GM12801 (cell line): ENCODE results near the gene ENDOV.

Experiments used
- TF ChIP-seq, protein P1 (sequence below): IDR thresholded peaks from one replicate; pipeline ENCODE4 v1.5.1; 2011; ENCODE audit warnings: control low read depth; ENCODE audit not compliant: insufficient read length; ENCODE audit errors: extremely low read depth

Gene ENDOV

DNA sequence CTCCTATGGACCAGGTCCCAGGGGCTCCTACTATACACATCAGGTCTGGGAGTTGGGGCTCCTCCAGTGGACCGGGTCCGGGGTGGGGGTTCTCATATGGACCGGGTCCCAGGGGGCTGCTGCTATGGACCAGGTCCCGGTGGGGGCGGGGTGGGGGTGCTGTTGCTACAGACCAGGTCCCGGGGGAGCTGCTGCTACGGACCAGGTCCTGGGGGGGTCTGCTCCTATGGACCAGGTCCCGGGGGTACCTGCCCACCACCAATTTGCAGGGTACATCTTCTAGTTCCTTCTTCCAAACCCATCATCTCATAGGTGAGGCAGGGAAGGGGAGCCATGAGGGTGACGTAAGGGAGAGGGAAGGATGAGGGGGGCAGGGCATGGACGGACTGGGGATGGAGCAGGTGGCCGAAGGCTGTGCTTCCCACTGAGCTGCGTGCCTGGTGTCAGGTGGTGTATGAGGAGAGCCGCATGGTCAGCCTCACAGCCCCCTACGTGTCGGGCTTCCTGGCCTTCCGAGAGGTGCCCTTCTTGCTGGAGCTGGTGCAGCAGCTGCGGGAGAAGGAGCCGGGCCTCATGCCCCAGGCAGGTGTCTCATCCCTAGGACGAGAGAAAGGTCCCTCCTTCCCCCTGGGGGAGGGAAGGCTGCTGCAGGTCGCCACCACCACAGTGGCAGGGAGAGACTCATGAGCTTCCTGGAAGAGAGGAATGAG lies 6.6 kb downstream of the ENDOV start:
- TF ChIP-seq, protein P1, sequence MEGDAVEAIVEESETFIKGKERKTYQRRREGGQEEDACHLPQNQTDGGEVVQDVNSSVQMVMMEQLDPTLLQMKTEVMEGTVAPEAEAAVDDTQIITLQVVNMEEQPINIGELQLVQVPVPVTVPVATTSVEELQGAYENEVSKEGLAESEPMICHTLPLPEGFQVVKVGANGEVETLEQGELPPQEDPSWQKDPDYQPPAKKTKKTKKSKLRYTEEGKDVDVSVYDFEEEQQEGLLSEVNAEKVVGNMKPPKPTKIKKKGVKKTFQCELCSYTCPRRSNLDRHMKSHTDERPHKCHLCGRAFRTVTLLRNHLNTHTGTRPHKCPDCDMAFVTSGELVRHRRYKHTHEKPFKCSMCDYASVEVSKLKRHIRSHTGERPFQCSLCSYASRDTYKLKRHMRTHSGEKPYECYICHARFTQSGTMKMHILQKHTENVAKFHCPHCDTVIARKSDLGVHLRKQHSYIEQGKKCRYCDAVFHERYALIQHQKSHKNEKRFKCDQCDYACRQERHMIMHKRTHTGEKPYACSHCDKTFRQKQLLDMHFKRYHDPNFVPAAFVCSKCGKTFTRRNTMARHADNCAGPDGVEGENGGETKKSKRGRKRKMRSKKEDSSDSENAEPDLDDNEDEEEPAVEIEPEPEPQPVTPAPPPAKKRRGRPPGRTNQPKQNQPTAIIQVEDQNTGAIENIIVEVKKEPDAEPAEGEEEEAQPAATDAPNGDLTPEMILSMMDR: no peak

DNA sequence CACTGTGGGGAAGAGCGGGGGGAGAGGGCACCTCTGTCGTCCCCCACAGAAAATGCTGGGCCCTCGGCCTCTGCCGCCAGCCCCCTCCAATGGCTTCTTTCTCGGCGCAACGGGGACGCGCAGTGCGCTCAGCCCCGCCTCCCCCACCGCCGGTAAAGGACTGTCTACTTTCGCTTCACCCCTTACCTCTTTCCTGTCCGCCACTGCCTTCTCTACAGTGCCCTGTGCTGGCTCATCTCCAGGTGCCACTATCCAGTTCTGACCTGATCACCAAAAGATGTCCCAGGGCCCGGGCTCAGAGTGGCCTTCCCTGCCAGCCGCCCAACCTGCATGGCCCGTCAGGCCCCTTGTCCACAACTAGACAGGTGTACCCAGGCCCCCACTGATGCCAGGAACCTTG lies 7.3 kb downstream of the ENDOV start:
- TF ChIP-seq, protein P1: no peak

DNA sequence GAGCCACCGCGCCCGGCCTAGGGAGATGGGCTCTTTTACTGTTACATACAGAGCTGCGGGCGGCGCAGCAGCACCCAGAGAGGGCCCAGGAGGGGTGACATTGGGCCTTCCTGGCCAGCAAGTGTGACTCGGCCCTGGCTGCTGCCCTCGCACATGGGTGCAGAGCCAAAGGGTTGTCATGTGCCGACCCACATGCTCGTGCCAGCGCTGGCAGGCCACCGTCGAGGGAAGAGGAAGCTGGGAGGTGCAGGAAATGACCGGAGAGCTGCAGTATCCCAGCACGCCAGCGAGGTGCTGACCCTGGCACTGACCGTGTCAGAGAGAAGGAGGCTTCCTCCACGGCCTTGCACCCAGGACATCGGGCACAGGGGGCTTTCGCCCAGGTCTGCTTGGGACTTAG lies 8.0 kb downstream of the ENDOV start:
- TF ChIP-seq, protein P1: no peak

DNA sequence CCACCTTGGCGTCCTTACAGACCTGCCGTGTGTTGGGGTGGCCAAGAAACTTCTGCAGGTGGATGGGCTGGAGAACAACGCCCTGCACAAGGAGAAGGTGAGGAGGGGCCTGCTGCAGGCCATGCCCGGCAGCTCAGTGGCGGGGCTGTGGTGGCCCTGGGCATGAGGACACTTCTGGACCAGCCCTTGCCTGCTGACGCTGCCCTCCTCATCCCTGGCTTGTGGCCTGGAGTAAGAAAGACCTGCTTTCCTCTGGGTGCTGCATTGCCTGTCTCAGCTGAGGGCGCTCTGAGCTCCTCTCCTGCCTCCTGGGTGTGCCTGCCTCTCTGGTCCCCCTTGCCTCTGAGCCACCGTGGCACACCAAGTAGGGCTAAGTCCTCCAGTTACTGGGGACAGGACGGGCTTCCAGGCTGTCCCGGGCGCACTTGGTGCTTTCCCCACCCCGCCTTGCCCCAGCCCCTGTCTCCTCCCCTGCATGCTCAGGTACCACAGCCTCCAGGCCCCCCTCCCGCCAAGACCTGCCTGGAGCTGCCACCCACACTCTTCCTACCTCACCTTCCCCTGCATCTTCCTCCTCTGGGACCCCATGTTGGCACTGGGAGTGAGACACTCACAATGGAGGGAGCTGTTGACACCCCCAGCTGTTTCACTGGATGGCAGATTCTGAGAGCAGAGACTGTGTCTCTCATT lies 8.7 kb downstream of the ENDOV start:
- TF ChIP-seq, protein P1: no peak

DNA sequence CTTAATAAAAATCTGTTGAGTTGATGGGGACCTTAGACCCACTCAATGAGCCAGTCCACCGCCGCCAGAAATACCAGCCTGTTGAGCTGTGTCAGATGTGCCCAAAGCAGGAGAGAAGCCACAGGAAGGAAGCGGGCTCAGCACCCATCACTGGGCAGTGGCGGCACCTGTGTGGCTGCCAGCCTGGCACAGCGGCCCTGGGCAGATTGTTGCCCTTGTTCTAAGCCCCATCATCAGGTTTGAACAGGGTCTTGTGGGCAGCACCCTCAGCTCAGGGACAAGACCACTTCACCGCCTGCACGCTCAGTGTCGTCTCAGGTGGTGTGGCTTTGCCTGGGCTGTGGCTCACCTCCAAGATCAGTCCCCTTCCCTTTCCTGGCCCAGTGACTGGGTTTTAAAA lies 9.3 kb downstream of the ENDOV start:
- TF ChIP-seq, protein P1: no peak

DNA sequence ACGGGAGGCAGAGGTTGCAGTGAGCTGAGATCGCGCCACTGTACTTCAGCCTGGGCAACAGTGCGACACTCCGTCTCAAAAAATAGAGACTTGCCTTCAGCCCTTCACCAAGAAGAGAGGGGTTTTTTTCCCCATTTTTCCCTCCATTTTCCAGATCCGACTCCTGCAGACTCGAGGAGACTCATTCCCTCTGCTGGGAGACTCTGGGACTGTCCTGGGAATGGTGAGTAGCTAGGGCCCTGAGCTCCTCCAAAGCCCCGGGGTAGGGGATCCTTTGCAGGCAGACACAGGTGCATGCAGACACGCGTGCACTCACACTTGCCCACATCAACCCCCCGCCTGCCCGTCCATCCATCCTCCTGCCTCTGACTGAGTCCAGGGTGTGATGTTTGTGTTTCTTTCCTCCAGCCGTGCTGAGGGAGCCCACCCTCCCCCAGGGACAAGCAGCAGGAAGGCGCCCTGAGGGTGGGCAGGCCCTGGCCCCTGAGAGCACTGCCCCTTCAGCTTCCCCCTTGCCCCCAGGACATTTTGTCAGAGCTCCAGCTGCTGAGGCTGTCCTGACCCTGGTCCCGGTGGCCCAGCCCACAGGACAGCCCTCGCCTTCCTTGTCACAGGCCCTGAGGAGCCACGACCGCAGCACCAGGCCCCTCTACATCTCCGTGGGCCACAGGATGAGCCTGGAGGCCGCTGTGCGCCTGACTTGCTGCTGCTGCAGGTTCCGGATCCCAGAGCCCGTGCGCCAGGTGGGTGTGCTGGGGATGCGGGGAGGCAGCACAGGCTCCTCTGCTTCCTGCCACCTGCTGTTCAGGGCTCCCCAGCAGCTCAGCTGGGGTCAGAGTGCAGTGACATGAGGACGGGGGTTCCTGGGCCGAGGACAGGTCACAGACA lies 10.2 kb downstream of the ENDOV start:
- TF ChIP-seq, protein P1: no peak

DNA sequence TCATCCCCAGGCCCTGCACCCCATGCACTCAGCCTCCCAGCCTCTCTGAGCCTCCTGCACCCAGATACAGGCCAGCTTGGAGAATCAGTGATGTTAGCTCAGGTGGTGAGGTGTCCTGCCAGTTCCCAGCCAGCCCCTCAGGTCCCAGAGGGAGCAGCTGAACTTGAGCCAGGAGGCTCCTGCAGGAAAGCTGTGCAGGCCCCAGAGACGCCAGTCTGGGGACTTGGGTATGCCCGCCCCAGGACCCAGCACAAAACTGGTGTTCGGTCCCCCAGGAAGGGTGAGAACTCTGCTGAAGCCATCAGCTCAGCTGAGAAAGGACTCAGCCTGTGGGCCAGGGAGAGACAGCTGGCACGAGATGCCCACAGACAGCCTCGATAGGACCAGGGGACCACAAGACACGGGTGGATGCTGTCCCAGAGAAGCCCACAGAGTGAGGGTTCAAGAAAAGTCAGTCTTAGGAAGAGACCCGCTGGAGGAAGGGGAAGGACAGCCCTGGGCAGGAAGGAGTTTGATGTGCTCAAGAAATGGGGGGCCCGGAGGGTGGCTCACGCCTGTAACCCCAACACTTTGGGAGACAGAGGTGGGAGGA lies 11.0 kb downstream of the ENDOV start:
- TF ChIP-seq, protein P1: no peak
